K562 (cell line): ENCODE measurements around the gene TGFA.

Source experiments
- ARID4B ChIP-seq: sonication (generic); formaldehyde crosslinking; IDR thresholded peaks from 2 replicates; pipeline ENCODE4 v1.8.0; 2022; ENCODE audit warnings: mild to moderate bottlenecking, missing genetic modification reagents
- CEBPB ChIP-seq: fragments of 450-650 bp; IDR thresholded peaks from 2 replicates; pipeline ENCODE4 v1.6.1; 2016; ENCODE audit warnings: missing genetic modification characterization, missing compliant biosample characterization
- CTCF ChIP-seq, 3 experiments: IDR thresholded peaks in 2 of 3; conservative IDR thresholded peaks in 1 of 3; 2 replicates each; pipeline ENCODE4 v1.5.1; 2011 to 2012; ENCODE audit warnings: low read length in 3 of 3, mild to moderate bottlenecking in 3 of 3, control low read depth in 2 of 3, improper control_type of control experiment in 1 of 3, inconsistent platforms in 1 of 3, low read depth in 1 of 3, mixed read lengths in 1 of 3, moderate library complexity in 1 of 3; ENCODE audit not compliant: insufficient read depth in 2 of 3
- DEAF1 ChIP-seq: fragments of 450-650 bp; formaldehyde crosslinking; IDR thresholded peaks from 2 replicates; pipeline ENCODE4 v1.4.0; 2020; ENCODE audit warnings: mild to moderate bottlenecking, moderate library complexity
- POLR2AphosphoS5 ChIP-seq: IDR thresholded peaks from 2 replicates; pipeline ENCODE4 v1.6.1; 2011; ENCODE audit warnings: mild to moderate bottlenecking, low read depth, low read length, moderate library complexity; ENCODE audit not compliant: control insufficient read depth, insufficient read depth
- RBBP5 ChIP-seq: fragments of 200-600 bp; sonication (generic); IDR thresholded peaks from 2 replicates; pipeline ENCODE4 v1.6.1; 2012; ENCODE audit warnings: borderline replicate concordance, mild to moderate bottlenecking, low read length, control low read depth, inconsistent platforms; ENCODE audit not compliant: insufficient read depth, poor library complexity, severe bottlenecking
- SLC30A9 ChIP-seq: fragments of 250-450 bp; sonication (Bioruptor Pico); IDR thresholded peaks from 2 replicates; pipeline ENCODE4 v1.8.0; 2022; ENCODE audit warnings: mild to moderate bottlenecking, moderate library complexity
- SP1 ChIP-seq: sonication (generic); formaldehyde crosslinking; IDR thresholded peaks from 2 replicates; pipeline ENCODE4 v1.8.1; 2022; ENCODE audit warnings: mild to moderate bottlenecking, missing genetic modification reagents
- XRCC5 ChIP-seq: fragments of 200-400 bp; formaldehyde crosslinking; IDR thresholded peaks from 2 replicates; pipeline ENCODE4 v1.6.1; 2017; ENCODE audit warnings: low read depth, mild to moderate bottlenecking, low read length
- ZBTB26 ChIP-seq: fragments of 450-650 bp; formaldehyde crosslinking; IDR thresholded peaks from 2 replicates; pipeline ENCODE4 v1.4.0; 2022; ENCODE audit warnings: missing genetic modification characterization
- ZBTB7A ChIP-seq: IDR thresholded peaks from 2 replicates; pipeline ENCODE4 v1.6.1; 2011; ENCODE audit warnings: low read depth, mild to moderate bottlenecking, low read length, moderate library complexity, borderline replicate concordance; ENCODE audit not compliant: control insufficient read depth

- TF ChIP-seq CTCF (IDR thresholded peaks at IDR 0.05 in 2 of 3, conservative IDR thresholded peaks at IDR 0.05 in 1 of 3; ENCODE audit: insufficient read depth in 2 of 3, low read depth in 1 of 3, low read length in 3 of 3) (no peak), DEAF1 (CRISPR knock-in tag) (no peak), ARID4B (no peak), ZBTB26 (CRISPR knock-in tag) (no peak), RBBP5 (no peak), SP1 (CRISPR knock-in tag) (no peak), CEBPB (tag) (no peak), POLR2AphosphoS5 (no peak), ZBTB7A (no peak), XRCC5 (no peak), SLC30A9 (no peak)
Measured at GRCh38 chr2:70505613-70506391, 47.8 kb downstream of the TGFA start.
